OCI-LY7 (cell line): ENCODE data around the gene COL10A1.

Source experiments
- CTCF ChIP-seq: fragments of 200-600 bp; sonication (generic); conservative IDR thresholded peaks from 2 replicates; pipeline ENCODE4 v1.5.1; 2014; ENCODE audit warnings: mild to moderate bottlenecking, antibody characterized with exemption, low read length, moderate library complexity, mixed read lengths
- EZH2phosphoT487 ChIP-seq: fragments of 200-600 bp; sonication (generic); IDR thresholded peaks from 2 replicates; pipeline ENCODE4 v1.6.1; 2018; ENCODE audit warnings: low read depth, borderline replicate concordance, mild to moderate bottlenecking, mixed run types, antibody characterized with exemption, low read length, moderate library complexity, mixed read lengths

GRCh38 chr6:116087437-116088027 is 38.4 kb downstream of the COL10A1 start:
- no peak for TF ChIP-seq CTCF
- TF ChIP-seq EZH2phosphoT487: no peak
